ENCODE results near the gene HOXC11. TPM values are rescaled to one million over a fixed set of nuclear protein-coding genes. Genes with fewer than 3 reads are reported as not detected.

HOXC11 gene
- polyA plus RNA-seq, 1 experiment: not detected

DNA sequence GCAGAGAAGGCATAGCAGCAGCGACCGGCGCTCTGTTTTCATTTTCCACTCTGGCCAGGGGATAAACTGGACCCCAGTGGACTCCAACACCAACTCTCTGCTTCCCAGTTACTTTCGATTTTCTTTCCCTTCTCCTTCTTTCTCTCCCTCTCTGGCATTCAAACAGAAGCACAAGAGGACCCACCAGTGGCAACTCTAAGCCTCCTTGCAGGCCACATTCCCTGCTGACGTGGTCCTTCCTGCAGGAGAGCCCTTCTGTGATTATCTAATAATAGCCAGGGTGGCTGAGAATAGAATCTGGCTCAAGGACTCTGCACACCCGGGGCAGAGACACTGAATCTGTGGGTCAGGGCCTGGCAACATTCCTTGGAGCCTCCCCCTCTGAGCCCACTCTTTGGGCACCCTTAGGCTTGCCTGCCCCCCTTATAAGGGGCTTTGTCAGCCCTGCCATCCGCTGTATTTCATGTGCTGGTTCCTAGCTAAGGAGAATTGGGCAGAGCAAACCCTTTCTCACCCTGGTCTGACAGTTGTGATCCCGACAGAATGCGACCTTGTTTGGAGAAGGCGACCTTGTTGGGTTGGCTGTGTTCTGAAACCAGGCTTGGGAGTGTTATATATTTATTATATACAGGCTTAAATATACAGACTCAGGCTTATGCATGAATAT, 47.1 kb downstream of the HOXC11 start:
- TF ChIP-seq, protein P1, sequence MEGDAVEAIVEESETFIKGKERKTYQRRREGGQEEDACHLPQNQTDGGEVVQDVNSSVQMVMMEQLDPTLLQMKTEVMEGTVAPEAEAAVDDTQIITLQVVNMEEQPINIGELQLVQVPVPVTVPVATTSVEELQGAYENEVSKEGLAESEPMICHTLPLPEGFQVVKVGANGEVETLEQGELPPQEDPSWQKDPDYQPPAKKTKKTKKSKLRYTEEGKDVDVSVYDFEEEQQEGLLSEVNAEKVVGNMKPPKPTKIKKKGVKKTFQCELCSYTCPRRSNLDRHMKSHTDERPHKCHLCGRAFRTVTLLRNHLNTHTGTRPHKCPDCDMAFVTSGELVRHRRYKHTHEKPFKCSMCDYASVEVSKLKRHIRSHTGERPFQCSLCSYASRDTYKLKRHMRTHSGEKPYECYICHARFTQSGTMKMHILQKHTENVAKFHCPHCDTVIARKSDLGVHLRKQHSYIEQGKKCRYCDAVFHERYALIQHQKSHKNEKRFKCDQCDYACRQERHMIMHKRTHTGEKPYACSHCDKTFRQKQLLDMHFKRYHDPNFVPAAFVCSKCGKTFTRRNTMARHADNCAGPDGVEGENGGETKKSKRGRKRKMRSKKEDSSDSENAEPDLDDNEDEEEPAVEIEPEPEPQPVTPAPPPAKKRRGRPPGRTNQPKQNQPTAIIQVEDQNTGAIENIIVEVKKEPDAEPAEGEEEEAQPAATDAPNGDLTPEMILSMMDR (IDR thresholded peaks at IDR 0.05; ENCODE audit: low read depth, low read length): no peak
- DNase-seq (ENCODE audit: low read depth, low spot score): no peak
- Histone ChIP-seq H3K27me3 (ENCODE audit: control insufficient read depth, insufficient read depth, low read length) (peaks cover 99% of the 10 kb centered on the region), H3K27ac (ENCODE audit: low read depth, low read length) (no peak overlapping the region), H3K9me3 (ENCODE audit: control insufficient read depth, insufficient read depth, low read length) (peaks cover 12% of the 10 kb centered on the region; the same call in 1 of the 2 replicates), H3K4me3 (ENCODE audit: low read depth, low read length) (no peak overlapping the region)
- POLR2A ChIA-PET: no interaction called here
- CTCF ChIA-PET: interaction anchor here (0.6 kb wide), 1 partner anchor 305 kb away, joined by 5 read pairs; the partner anchor contains the start of gene COPZ1

- peaks cover 97% of the 10 kb centered on the region for H3K27me3 ChIP-seq (ENCODE audit: control insufficient read depth, insufficient read depth, low read length)
- H3K27ac ChIP-seq (ENCODE audit: low read depth, low read length): no peak overlapping the region
- TF ChIP-seq, protein P1 (IDR thresholded peaks at IDR 0.05; ENCODE audit: low read depth, low read length): no peak
- ChIA-PET POLR2A (no interaction called here), CTCF (interaction anchor here (1.5 kb wide), 1 partner anchor 180 kb away, joined by 4 read pairs; no protein-coding TSS in a partner anchor)
- H3K9me3 ChIP-seq (ENCODE audit: control insufficient read depth, insufficient read depth, low read length): peaks cover 12% of the 10 kb centered on the region; the same call in 1 of the 2 replicates
- H3K4me3 ChIP-seq (ENCODE audit: low read depth, low read length): no peak overlapping the region
- DNase-seq (ENCODE audit: low read depth, low spot score): no peak
Measured at GRCh38 chr12:54020591-54021405, 47.9 kb downstream of the HOXC11 start.

GRCh38 chr12:54021432-54022013, 48.6 kb downstream of the HOXC11 start:
- CTCF ChIA-PET: interaction anchor here (1.5 kb wide), 1 partner anchor 180 kb away, joined by 4 read pairs; no protein-coding TSS in a partner anchor

DNA sequence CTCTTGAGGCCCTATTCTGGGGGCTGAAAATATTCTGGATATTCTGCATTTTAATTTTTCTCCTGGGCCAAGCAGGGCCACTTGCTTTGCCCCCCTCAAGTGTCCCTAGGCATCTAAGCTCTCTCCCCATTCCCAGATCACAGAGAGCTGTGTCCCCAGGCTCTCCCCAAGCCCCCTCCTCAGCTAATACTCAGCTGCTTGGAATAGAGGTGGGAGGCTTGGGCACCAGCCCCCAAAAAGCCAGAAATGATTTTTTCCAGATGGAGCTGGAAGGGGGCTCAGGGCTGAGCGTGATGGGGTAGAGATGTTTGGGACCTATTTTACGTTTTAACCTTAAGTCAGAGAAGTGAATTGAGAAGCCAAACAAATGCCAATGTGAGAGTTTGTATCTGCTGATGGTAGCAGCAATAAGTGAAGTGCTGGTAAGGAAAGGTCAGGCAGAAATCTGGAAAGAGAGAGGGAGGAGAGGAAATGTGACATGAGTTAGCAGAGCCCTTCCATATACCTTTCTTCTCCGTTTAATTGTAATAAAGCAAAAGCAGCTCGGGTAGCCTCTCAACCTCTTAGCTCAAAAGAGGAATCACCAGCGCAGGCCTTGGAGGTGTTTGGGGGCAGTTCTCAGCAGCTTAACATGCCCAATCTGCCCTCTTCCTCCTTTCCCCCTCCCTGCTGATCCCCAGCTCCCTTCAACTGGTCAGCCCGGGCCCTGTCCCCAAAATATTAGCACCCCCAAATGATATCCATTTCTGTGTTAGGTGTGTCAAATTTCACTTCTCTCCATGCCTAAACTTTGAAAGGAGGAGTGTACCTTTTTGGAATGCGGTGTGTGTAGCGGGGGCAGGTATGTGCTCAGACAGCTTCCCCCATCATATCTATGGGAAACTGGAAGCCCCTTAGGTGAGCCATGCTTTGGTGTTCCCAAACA, 50.3 kb downstream of the HOXC11 start:
- Histone ChIP-seq H3K9me3 (ENCODE audit: control insufficient read depth, insufficient read depth, low read length) (peaks cover 9% of the 10 kb centered on the region; the same call in 1 of the 2 replicates), H3K4me3 (ENCODE audit: low read depth, low read length) (no peak overlapping the region), H3K27ac (ENCODE audit: low read depth, low read length) (no peak overlapping the region), H3K27me3 (ENCODE audit: control insufficient read depth, insufficient read depth, low read length) (peaks cover 96% of the 10 kb centered on the region)
- DNase-seq (ENCODE audit: low read depth, low spot score): no peak
- ChIA-PET CTCF (interaction anchor here (0.8 to 2.0 kb wide), 3 partner anchors 178 to 191 kb away, joined by 3 to 6 read pairs (median 3); no protein-coding TSS in a partner anchor), POLR2A (no interaction called here)
- TF ChIP-seq, protein P1 (IDR thresholded peaks at IDR 0.05; ENCODE audit: low read depth, low read length): no peak

More at GRCh38 chr12:54021432-54022013, 48.6 kb downstream of the HOXC11 start:
- POLR2A ChIA-PET: no interaction called here
- peaks cover 96% of the 10 kb centered on the region for H3K27me3 ChIP-seq (ENCODE audit: control insufficient read depth, insufficient read depth, low read length)
- H3K9me3 ChIP-seq (ENCODE audit: control insufficient read depth, insufficient read depth, low read length): peaks cover 12% of the 10 kb centered on the region; the same call in 1 of the 2 replicates
- TF ChIP-seq, protein P1 (IDR thresholded peaks at IDR 0.05; ENCODE audit: low read depth, low read length): no peak
- no peak for DNase-seq (ENCODE audit: low read depth, low spot score)
- H3K27ac ChIP-seq (ENCODE audit: low read depth, low read length): no peak overlapping the region
- no peak overlapping the region for H3K4me3 ChIP-seq (ENCODE audit: low read depth, low read length)
